Inflammatory macrophage treated with lipopolysaccharide for 1 hour (primary cell): ENCODE results near the gene THSD7B.
"Not testable (repeated sequence)": the region's sequence is repeated elsewhere in the genome, so short reads cannot be mapped to it uniquely, and the experiment has no call there.

Experiments used
- DNase-seq, 2 donors: peaks; one replicate each; pipeline ENCODE4 v3.0.0-alpha.2; 2020 to 2022

THSD7B gene

DNA sequence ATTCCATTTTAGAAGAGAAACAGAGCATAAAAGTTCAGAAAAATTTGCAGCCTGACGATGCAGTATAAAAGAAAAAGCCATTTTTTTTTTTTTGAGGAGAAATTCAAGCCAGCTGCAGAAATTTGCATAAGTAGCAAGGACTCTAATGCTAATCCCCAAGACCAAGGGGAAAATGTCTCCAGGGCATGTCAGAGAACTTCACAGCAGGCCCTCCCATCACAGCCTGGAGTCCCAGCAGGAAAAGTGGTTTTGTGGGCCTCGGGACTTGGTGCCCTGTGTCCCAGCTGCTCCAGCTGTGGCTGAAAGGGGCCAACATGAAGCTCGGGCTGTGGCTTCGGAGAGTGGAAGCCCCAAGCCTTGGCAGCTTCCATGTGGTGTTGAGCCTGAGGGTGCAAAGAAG, 873.6 kb downstream of the THSD7B start:
- DNase-seq: no peak

- DNase-seq: no peak
These were observed 879.4 kb downstream of the THSD7B start for GRCh38 chr2:137644731-137645130.

GRCh38 chr2:137654046-137654445, 888.7 kb downstream of the THSD7B start:
- no peak for DNase-seq

GRCh38 chr2:137655814-137656213, 890.5 kb downstream of the THSD7B start:
- no peak for DNase-seq

GRCh38 chr2:137658433-137658832, 893.1 kb downstream of the THSD7B start:
- no peak for DNase-seq

GRCh38 chr2:137659616-137660015, 894.3 kb downstream of the THSD7B start:
- no peak for DNase-seq

DNA sequence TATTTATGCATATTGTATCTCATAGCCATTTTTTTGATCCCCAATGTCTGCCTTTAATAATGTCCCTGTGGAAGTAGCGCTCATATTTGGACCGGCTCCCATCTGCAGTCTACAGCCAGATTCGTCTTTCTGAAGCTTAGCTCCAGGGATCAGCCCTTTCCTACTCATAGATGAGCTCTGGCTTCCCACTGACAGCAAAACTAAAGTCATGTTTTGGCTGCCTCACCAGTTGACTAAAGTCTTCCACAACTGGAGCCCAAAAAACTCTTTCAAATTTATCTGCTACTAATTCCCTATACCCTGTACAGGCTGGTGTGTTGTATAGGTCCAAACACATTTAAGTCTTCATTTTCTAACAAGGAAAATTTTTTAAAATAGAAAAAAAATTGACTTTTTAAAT, 904.8 kb downstream of the THSD7B start:
- no peak for DNase-seq

DNA sequence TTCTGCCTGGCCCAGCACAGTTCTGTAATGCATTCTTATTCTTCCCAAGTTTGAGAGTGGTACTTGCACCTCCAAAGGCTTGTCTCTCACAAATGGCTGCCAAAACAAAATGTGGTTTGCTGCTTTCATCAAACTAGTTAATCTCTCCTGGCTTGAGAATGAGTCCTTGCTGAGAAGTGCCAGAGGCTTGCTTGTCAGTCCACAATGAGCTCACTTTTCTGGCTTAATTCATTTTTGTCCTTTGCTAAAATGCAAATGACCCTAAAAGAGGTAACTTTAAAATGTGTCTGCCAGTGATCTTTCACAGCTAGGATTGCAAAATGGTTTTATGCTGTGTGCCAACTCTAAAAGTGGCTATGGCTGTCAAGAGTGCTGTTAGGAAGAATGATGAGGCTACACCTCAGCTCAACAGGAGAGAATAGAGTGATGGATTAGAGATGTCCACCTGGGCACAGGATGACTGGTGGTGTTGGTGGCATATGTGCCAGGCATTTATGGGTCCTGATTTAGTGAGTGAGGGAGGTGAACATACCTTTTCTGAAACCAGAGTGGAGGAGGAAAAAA, 907.7 kb downstream of the THSD7B start:
- no peak for DNase-seq

DNA sequence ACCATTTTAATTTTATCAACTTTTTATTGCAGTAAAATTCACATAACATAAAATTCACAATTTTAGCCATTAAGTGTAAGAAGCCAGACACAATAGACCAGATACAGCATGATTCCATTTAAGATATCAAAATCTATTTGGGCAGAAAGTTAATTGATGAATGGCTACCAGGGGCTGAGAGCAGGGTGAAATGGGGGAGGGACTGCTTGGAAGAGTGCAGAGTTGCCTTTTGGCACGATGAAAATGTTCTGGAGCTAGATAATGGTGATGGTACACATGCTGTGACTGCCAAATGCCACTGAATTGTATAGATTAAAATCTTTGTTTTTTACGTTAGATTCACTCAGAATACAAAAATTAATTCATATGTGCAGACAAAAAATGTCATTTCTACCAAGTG, 909.6 kb downstream of the THSD7B start:
- no peak for DNase-seq

GRCh38 chr2:137675584-137676327, 910.4 kb downstream of the THSD7B start:
- no peak for DNase-seq

DNA sequence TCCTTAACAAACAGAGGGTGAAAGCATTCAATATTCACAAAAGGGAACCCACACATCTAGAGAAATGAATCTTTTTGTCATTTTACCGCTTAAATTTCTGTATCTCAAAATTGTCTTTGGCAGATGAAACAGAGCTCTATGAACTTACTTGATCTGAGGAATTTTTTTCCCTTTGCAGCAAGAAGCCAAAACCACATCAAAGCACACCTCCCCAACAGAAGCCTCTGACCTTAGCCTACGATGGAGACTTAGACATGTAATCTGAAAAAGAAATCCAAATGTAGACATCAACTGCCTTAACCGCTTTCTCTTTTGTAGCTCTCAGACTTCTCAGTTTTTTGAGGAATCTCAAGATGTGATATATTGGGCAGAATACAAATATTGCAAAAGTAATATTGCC, 911.0 kb downstream of the THSD7B start:
- DNase-seq: no peak

DNA sequence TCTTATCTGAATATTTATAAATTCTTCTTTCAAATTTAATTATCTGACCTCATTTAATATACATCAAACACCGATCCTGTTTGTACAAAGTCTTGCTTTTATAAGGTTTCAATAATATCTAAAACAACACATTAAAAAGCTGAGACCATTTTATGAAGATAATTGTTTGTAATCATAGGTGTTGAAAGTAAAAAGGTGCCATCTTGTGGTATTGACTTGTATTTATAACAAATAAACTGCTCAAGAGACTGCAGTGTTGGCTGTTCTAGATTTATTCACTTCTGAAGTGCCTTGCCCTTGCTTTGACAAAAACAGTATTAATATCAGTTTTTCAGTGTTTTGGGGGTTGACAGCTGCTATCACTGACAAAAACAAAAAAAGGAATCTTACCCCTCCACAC, 912.1 kb downstream of the THSD7B start:
- DNase-seq: no peak

- DNase-seq: no peak
These were observed 924.2 kb downstream of the THSD7B start for GRCh38 chr2:137689549-137689948.

DNA sequence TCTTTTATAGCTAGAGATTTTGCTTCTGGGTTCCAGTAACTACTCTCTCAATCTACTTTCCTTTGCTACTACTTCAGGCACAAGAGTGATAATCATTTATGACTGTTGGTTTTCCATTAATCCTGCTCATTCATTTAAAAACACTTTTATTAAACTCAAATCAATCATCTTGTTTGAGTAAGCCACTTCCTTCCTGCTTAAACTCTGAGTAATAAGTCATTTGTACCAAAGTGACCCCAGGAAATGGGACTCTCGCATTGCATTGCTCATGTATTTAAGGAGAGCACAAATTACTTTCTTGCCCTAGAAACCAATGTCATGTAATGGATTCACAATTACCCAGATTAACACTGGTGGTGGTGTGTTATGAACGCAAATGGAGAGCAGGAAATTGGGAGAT, 928.2 kb downstream of the THSD7B start:
- no peak for DNase-seq

- no peak for DNase-seq
These were observed 931.6 kb downstream of the THSD7B start for GRCh38 chr2:137696916-137697315.

GRCh38 chr2:137700250-137700649, 934.9 kb downstream of the THSD7B start:
- DNase-seq: not testable (repeated sequence)

DNA sequence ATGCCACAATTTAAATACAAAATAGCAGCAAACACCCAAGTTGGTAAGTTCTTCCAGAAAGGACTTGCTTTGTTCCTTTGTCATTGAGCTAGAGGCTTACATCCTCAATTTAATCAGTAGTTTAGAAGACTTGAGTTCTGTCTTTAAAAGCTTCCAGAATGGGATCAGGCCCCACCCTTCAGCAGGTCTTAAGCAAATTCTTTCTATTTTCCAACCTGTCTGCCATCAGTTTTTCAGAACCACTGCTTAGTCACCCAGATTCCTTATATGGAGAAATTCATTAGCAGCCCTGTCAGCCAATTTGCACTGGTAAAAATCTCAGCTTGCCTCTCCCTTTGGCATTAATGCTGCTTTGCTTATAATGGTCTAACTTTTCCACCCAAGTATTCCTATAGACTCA, 935.3 kb downstream of the THSD7B start:
- no peak for DNase-seq

- DNase-seq: no peak
These were observed 940.0 kb downstream of the THSD7B start for GRCh38 chr2:137705296-137705695.

- no peak for DNase-seq
These were observed 941.7 kb downstream of the THSD7B start for GRCh38 chr2:137706786-137707613.

GRCh38 chr2:137708311-137708710, 943.0 kb downstream of the THSD7B start:
- no peak for DNase-seq

DNA sequence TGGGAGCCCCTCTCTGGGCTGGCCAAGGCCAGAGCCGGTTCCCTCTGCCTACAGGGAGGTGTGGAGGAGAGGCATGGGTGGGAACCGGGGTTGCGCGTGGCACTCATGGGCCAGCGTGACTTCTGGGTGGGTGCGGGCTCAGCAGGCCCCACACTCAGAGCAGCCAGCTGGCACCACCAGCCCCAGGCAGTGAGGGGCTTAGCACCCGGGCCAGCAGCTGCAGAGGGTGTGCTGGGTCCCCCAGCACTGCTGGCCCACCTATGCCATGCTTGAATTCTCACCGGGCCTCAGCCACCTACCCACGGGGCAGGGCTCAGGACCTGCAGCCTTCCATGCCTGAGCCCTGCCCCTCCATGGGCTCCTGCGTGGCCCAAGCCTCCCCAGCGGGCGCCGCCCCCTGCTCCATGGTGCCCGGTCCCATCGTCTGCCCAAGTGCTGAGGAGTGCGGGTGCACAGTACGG, 950.4 kb downstream of the THSD7B start:
- DNase-seq: no peak

DNA sequence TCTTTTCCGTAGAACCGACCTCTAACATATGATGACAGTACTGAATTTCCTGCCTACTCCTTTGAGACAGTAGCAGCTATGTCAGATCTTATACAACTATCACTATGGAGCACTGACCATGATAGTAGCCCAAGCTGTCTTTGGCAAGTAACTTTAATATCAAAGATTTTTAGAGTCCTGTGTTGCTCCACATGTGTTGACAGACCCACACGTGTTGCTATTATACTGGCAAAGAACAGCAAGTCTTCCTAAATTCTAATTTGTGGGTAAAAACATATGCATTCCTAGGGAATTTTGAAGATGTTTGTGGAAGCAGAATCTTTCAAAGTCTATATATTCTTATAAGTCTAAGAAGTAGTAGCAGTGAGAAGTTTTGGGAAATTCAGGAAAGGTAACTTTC, 953.4 kb downstream of the THSD7B start:
- DNase-seq: no peak

DNA sequence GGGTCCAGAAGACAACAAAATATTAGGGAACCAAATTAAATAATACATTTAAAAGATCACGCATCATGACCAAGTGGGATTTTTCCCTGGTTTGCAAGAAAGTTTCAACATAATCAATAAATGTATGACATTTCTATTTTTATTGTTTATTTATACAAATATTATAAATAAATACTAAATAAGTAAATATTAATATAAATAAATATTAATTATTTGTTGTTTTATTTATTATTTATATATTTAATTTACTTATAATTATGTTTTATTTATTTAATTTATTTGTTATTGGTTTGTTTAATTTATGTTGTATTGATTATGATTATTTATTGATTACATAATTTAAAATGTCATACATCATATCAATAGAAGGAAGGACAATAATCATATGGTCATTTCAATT, 956.4 kb downstream of the THSD7B start:
- no peak for DNase-seq

- DNase-seq: no peak
These were observed 959.6 kb downstream of the THSD7B start for GRCh38 chr2:137724912-137725311.
